ACC112 (cell line): Measurements from ENCODE around the gene R3HDM2.
A peak's percentile ranks its signal among the peaks of the same experiment; 100 is the strongest.

Source experiments
- H2AFZ ChIP-seq: fragments of 200-600 bp; sonication (generic); one replicate; pipeline ENCODE4 v1.6.0; 2017; ENCODE audit warnings: antibody characterized with exemption, low read length; ENCODE audit not compliant: unreplicated experiment
- H3K27ac ChIP-seq: fragments of 200-600 bp; sonication (generic); 2 replicates; pipeline ENCODE4 v1.5.1; 2014; ENCODE audit warnings: low read depth, mild to moderate bottlenecking, antibody characterized with exemption, low read length, moderate library complexity
- H3K27me3 ChIP-seq: fragments of 200-600 bp; sonication (generic); 2 replicates; pipeline ENCODE4 v1.6.1; 2014; ENCODE audit warnings: mild to moderate bottlenecking, antibody characterized with exemption, low read length, moderate library complexity, mixed read lengths; ENCODE audit not compliant: insufficient read depth
- H3K36me3 ChIP-seq: fragments of 200-600 bp; sonication (generic); 2 replicates; pipeline ENCODE4 v1.6.1; 2016; ENCODE audit warnings: mild to moderate bottlenecking, antibody characterized with exemption, low read length, moderate library complexity, mixed read lengths; ENCODE audit not compliant: insufficient read depth
- H3K4me1 ChIP-seq: fragments of 200-600 bp; sonication (generic); one replicate; pipeline ENCODE4 v1.6.1; 2016; ENCODE audit warnings: low read length, mixed read lengths; ENCODE audit not compliant: insufficient read depth, unreplicated experiment, control insufficient read depth
- H3K4me3 ChIP-seq: fragments of 200-600 bp; sonication (generic); 2 replicates; pipeline ENCODE4 v1.5.1; 2014; ENCODE audit warnings: mild to moderate bottlenecking, low read depth, low read length
- H3K79me2 ChIP-seq: fragments of 200-600 bp; sonication (generic); one replicate; pipeline ENCODE4 v1.6.0; 2016; ENCODE audit warnings: low read length; ENCODE audit not compliant: control insufficient read depth, unreplicated experiment, insufficient read depth

The R3HDM2 gene

GRCh38 chr12:57213058-57213715 is 217.7 kb downstream of the R3HDM2 start:
- H3K36me3 ChIP-seq = no peaks in the 10 kb centered on the region
- H3K4me1 ChIP-seq = peaks cover 15% of the 10 kb centered on the region
- H3K27ac ChIP-seq = peak overlapping the region; percentile 8; the same call in 1 of the 2 replicates
- H3K4me3 ChIP-seq = no peak overlapping the region
- peaks cover 12% of the 10 kb centered on the region for H3K27me3 ChIP-seq
- no peaks in the 10 kb centered on the region for H3K79me2 ChIP-seq
- no peak overlapping the region for H2AFZ ChIP-seq

GRCh38 chr12:57212701-57213057 is 218.2 kb downstream of the R3HDM2 start:
- H3K4me1 ChIP-seq = peaks cover 13% of the 10 kb centered on the region
- no peaks in the 10 kb centered on the region for H3K79me2 ChIP-seq
- no peak overlapping the region for H2AFZ ChIP-seq
- H3K27me3 ChIP-seq = peaks cover 7% of the 10 kb centered on the region
- H3K27ac ChIP-seq = peak overlapping the region; percentile 8; the same call in 1 of the 2 replicates
- H3K4me3 ChIP-seq = no peak overlapping the region
- no peaks in the 10 kb centered on the region for H3K36me3 ChIP-seq

GRCh38 chr12:57211791-57212700 is 218.8 kb downstream of the R3HDM2 start:
- Histone ChIP-seq H3K36me3 (no peaks in the 10 kb centered on the region), H3K27ac (no peak overlapping the region), H3K79me2 (no peaks in the 10 kb centered on the region), H3K4me1 (peaks cover 11% of the 10 kb centered on the region), H2AFZ (no peak overlapping the region), H3K4me3 (no peak overlapping the region), H3K27me3 (peaks cover under 1% of the 10 kb centered on the region)

- no peak overlapping the region for H3K4me3 ChIP-seq
- no peak overlapping the region for H2AFZ ChIP-seq
- H3K36me3 ChIP-seq = no peaks in the 10 kb centered on the region
- no peaks in the 10 kb centered on the region for H3K79me2 ChIP-seq
- no peak overlapping the region for H3K27ac ChIP-seq
- H3K27me3 ChIP-seq = no peaks in the 10 kb centered on the region
- peaks cover 11% of the 10 kb centered on the region for H3K4me1 ChIP-seq
Observed at GRCh38 chr12:57210926-57211692, 219.7 kb downstream of the R3HDM2 start.

- no peak overlapping the region for H3K27ac ChIP-seq
- no peaks in the 10 kb centered on the region for H3K27me3 ChIP-seq
- no peak overlapping the region for H2AFZ ChIP-seq
- no peaks in the 10 kb centered on the region for H3K36me3 ChIP-seq
- peaks cover 11% of the 10 kb centered on the region for H3K4me1 ChIP-seq
- no peak overlapping the region for H3K4me3 ChIP-seq
- no peaks in the 10 kb centered on the region for H3K79me2 ChIP-seq
Observed at GRCh38 chr12:57210461-57210860, 220.4 kb downstream of the R3HDM2 start.

- no peak overlapping the region for H2AFZ ChIP-seq
- peaks cover 11% of the 10 kb centered on the region for H3K4me1 ChIP-seq
- no peak overlapping the region for H3K27ac ChIP-seq
- H3K27me3 ChIP-seq = no peaks in the 10 kb centered on the region
- H3K36me3 ChIP-seq = no peaks in the 10 kb centered on the region
- H3K4me3 ChIP-seq = no peak overlapping the region
- no peaks in the 10 kb centered on the region for H3K79me2 ChIP-seq
Observed at GRCh38 chr12:57209916-57210315, 220.9 kb downstream of the R3HDM2 start.

GRCh38 chr12:57208631-57209282 is 222.1 kb downstream of the R3HDM2 start:
- H3K79me2 ChIP-seq = no peaks in the 10 kb centered on the region
- no peak overlapping the region for H3K4me3 ChIP-seq
- no peaks in the 10 kb centered on the region for H3K27me3 ChIP-seq
- peaks cover 10% of the 10 kb centered on the region for H3K4me1 ChIP-seq
- peaks cover 5% of the 10 kb centered on the region; the same call in 1 of the 2 replicates for H3K36me3 ChIP-seq
- H2AFZ ChIP-seq = no peak overlapping the region
- H3K27ac ChIP-seq = no peak overlapping the region

- Histone ChIP-seq H2AFZ (no peak overlapping the region), H3K27me3 (no peaks in the 10 kb centered on the region), H3K79me2 (no peaks in the 10 kb centered on the region), H3K27ac (no peak overlapping the region), H3K4me3 (no peak overlapping the region), H3K4me1 (peaks cover 5% of the 10 kb centered on the region), H3K36me3 (peaks cover 8% of the 10 kb centered on the region; the same call in 1 of the 2 replicates)
Observed at GRCh38 chr12:57207731-57208630, 222.9 kb downstream of the R3HDM2 start.

- peaks cover 19% of the 10 kb centered on the region; the same call in 1 of the 2 replicates for H3K36me3 ChIP-seq
- no peak overlapping the region for H2AFZ ChIP-seq
- H3K27ac ChIP-seq = no peak overlapping the region
- no peaks in the 10 kb centered on the region for H3K4me1 ChIP-seq
- no peaks in the 10 kb centered on the region for H3K27me3 ChIP-seq
- H3K4me3 ChIP-seq = no peak overlapping the region
- H3K79me2 ChIP-seq = no peaks in the 10 kb centered on the region
Observed at GRCh38 chr12:57205931-57206330, 224.9 kb downstream of the R3HDM2 start.
